NCI-H187 treated with DMSO at 0.1 percent for 48 hours (cell line): ENCODE results near the gene PON2.
"Not testable (repeated sequence)": the region's sequence is repeated elsewhere in the genome, so short reads cannot be mapped to it uniquely, and the experiment has no call there.

ENCODE experiments used
- DNase-seq: peaks from one replicate; lab custom pipeline; 2025; lab: John Stamatoyannopoulos, UW

The PON2 gene

GRCh38 chr7:95405208-95405607, 29.6 kb downstream of the PON2 start:
- no peak for DNase-seq

- no peak for DNase-seq
Observed at GRCh38 chr7:95404316-95404865, 30.4 kb downstream of the PON2 start.

GRCh38 chr7:95398155-95398940, 36.5 kb downstream of the PON2 start:
- DNase-seq, result no peak

GRCh38 chr7:95397381-95397780, 37.4 kb downstream of the PON2 start:
- DNase-seq, result no peak

GRCh38 chr7:95396136-95397032, 38.4 kb downstream of the PON2 start, which contains the start of gene PON3:
PON3 (minus strand) TSS chr7:95396375; CDS start chr7:95396350, 25 bp downstream.
- DNase-seq, result no peak

- no peak for DNase-seq
Observed at GRCh38 chr7:95395755-95396135, 39.1 kb downstream of the PON2 start.

- DNase-seq, result no peak
Observed at GRCh38 chr7:95394370-95394769, 40.5 kb downstream of the PON2 start.

- no peak for DNase-seq
Observed at GRCh38 chr7:95391761-95392160, 43.1 kb downstream of the PON2 start.

GRCh38 chr7:95389516-95389915, 45.3 kb downstream of the PON2 start:
- no peak for DNase-seq

GRCh38 chr7:95379457-95379856, 55.4 kb downstream of the PON2 start:
- not testable (repeated sequence) for DNase-seq

- DNase-seq, result no peak
Observed at GRCh38 chr7:95376632-95377400, 58.0 kb downstream of the PON2 start.

- no peak for DNase-seq
Observed at GRCh38 chr7:95375591-95376257, 59.1 kb downstream of the PON2 start.

GRCh38 chr7:95373323-95373722, 61.5 kb downstream of the PON2 start:
- no peak for DNase-seq

- no peak for DNase-seq
Observed at GRCh38 chr7:95368235-95368634, 66.6 kb downstream of the PON2 start.

GRCh38 chr7:95367606-95368005, 67.2 kb downstream of the PON2 start:
- DNase-seq, result no peak

- no peak for DNase-seq
Observed at GRCh38 chr7:95365151-95365550, 69.7 kb downstream of the PON2 start.

GRCh38 chr7:95357623-95358022, 77.2 kb downstream of the PON2 start:
- DNase-seq, result no peak
